IPS-20b (cell line): Measurements from ENCODE around the gene HSPBP1.

Experiments used
- H3K27ac ChIP-seq: one replicate; pipeline ENCODE4 v1.5.1; 2013; ENCODE audit warnings: low read length
- H3K27me3 ChIP-seq: 2 replicates; pipeline ENCODE4 v1.6.1; 2013; ENCODE audit warnings: mild to moderate bottlenecking, low read length, inconsistent platforms; ENCODE audit not compliant: insufficient read depth
- H3K36me3 ChIP-seq: 2 replicates; pipeline ENCODE4 v1.6.1; 2013; ENCODE audit warnings: low read depth, mild to moderate bottlenecking, inconsistent platforms, low read length, moderate library complexity; ENCODE audit not compliant: insufficient read depth
- H3K4me1 ChIP-seq: 2 replicates; pipeline ENCODE4 v1.6.1; 2013; ENCODE audit warnings: mild to moderate bottlenecking, control low read depth, inconsistent platforms, low read length, moderate library complexity; ENCODE audit not compliant: insufficient read depth
- H3K4me3 ChIP-seq: 2 replicates; pipeline ENCODE4 v1.5.1; 2013; ENCODE audit warnings: mild to moderate bottlenecking, low read length, inconsistent platforms
- H3K9ac ChIP-seq: 2 replicates; pipeline ENCODE4 v1.6.1; 2013; ENCODE audit warnings: low read depth, mild to moderate bottlenecking, inconsistent platforms, low read length, moderate library complexity
- H3K9me3 ChIP-seq: 2 replicates; pipeline ENCODE4 v1.6.1; 2013; ENCODE audit warnings: mild to moderate bottlenecking, low read depth, low read length, inconsistent platforms; ENCODE audit not compliant: insufficient read depth

Gene HSPBP1

GRCh38 chr19:55283548-55284377 lies 3.9 kb upstream of the HSPBP1 start, which contains the start of gene BRSK1:
TSS of gene BRSK1 (plus strand) at chr19:55283997. CDS start at chr19:55284443, 446 bp downstream.
- Histone ChIP-seq H3K36me3 (peaks cover 15% of the 10 kb centered on the region; the same call in 1 of the 2 replicates), H3K27ac (no peak within 1 kb of the TSS), H3K9me3 (no peaks in the 10 kb centered on the region), H3K9ac (peak within 1 kb of the TSS; percentile 73), H3K4me3 (peak within 1 kb of the TSS; percentile 65), H3K4me1 (peaks cover 5% of the 10 kb centered on the region; the same call in 1 of the 2 replicates), H3K27me3 (no peaks in the 10 kb centered on the region)

GRCh38 chr19:55279340-55279739 lies 570 bp downstream of the HSPBP1 start:
- Histone ChIP-seq H3K9me3 (no peaks in the 10 kb centered on the region), H3K4me3 (peak overlapping the region; percentile 90), H3K4me1 (peaks cover 5% of the 10 kb centered on the region; the same call in 1 of the 2 replicates), H3K27me3 (no peaks in the 10 kb centered on the region), H3K36me3 (peaks cover 10% of the 10 kb centered on the region; the same call in 1 of the 2 replicates), H3K9ac (peak overlapping the region; percentile 68), H3K27ac (no peak overlapping the region)

- no peak overlapping the region for H3K27ac ChIP-seq
- no peaks in the 10 kb centered on the region for H3K9me3 ChIP-seq
- H3K27me3 ChIP-seq: no peaks in the 10 kb centered on the region
- peak overlapping the region; percentile 90 for H3K4me3 ChIP-seq
- H3K4me1 ChIP-seq: peaks cover 5% of the 10 kb centered on the region; the same call in 1 of the 2 replicates
- peak overlapping the region; percentile 68; the same call in 1 of the 2 replicates for H3K9ac ChIP-seq
- H3K36me3 ChIP-seq: peaks cover 14% of the 10 kb centered on the region; the same call in 1 of the 2 replicates
Measured at GRCh38 chr19:55278391-55279135, 1.3 kb downstream of the HSPBP1 start.

GRCh38 chr19:55277494-55277893 lies 2.4 kb downstream of the HSPBP1 start:
- Histone ChIP-seq H3K27me3 (no peaks in the 10 kb centered on the region), H3K27ac (no peak overlapping the region), H3K9me3 (no peaks in the 10 kb centered on the region), H3K4me1 (peaks cover 5% of the 10 kb centered on the region; the same call in 1 of the 2 replicates), H3K4me3 (no peak overlapping the region), H3K36me3 (peaks cover 23% of the 10 kb centered on the region; the same call in 1 of the 2 replicates), H3K9ac (no peak overlapping the region)

GRCh38 chr19:55276720-55277430 lies 3.0 kb downstream of the HSPBP1 start:
- no peak overlapping the region for H3K9ac ChIP-seq
- no peak overlapping the region for H3K4me3 ChIP-seq
- no peaks in the 10 kb centered on the region for H3K27me3 ChIP-seq
- H3K9me3 ChIP-seq: no peaks in the 10 kb centered on the region
- H3K27ac ChIP-seq: no peak overlapping the region
- H3K4me1 ChIP-seq: peaks cover 5% of the 10 kb centered on the region; the same call in 1 of the 2 replicates
- H3K36me3 ChIP-seq: peaks cover 23% of the 10 kb centered on the region; the same call in 1 of the 2 replicates

GRCh38 chr19:55275851-55276719 lies 3.8 kb downstream of the HSPBP1 start:
- H3K9me3 ChIP-seq: no peaks in the 10 kb centered on the region
- peaks cover 23% of the 10 kb centered on the region; the same call in 1 of the 2 replicates for H3K36me3 ChIP-seq
- no peak overlapping the region for H3K27ac ChIP-seq
- no peak overlapping the region for H3K9ac ChIP-seq
- H3K4me1 ChIP-seq: peaks cover 5% of the 10 kb centered on the region; the same call in 1 of the 2 replicates
- H3K27me3 ChIP-seq: no peaks in the 10 kb centered on the region
- no peak overlapping the region for H3K4me3 ChIP-seq

- H3K4me1 ChIP-seq: no peaks in the 10 kb centered on the region
- H3K27me3 ChIP-seq: no peaks in the 10 kb centered on the region
- H3K9ac ChIP-seq: no peak overlapping the region
- no peak overlapping the region for H3K4me3 ChIP-seq
- no peak overlapping the region for H3K27ac ChIP-seq
- H3K36me3 ChIP-seq: peaks cover 23% of the 10 kb centered on the region; the same call in 1 of the 2 replicates
- H3K9me3 ChIP-seq: no peaks in the 10 kb centered on the region
Measured at GRCh38 chr19:55273978-55274707, 5.8 kb downstream of the HSPBP1 start.

- Histone ChIP-seq H3K27ac (no peak overlapping the region), H3K27me3 (no peaks in the 10 kb centered on the region)
Measured at GRCh38 chr19:55272142-55272541, 7.8 kb downstream of the HSPBP1 start.

GRCh38 chr19:55270172-55270942 lies 9.6 kb downstream of the HSPBP1 start:
- Histone ChIP-seq H3K9me3 (peaks cover 6% of the 10 kb centered on the region; the same call in 1 of the 2 replicates), H3K4me1 (no peaks in the 10 kb centered on the region), H3K4me3 (no peak overlapping the region), H3K27ac (no peak overlapping the region), H3K36me3 (peaks cover 13% of the 10 kb centered on the region; the same call in 1 of the 2 replicates), H3K9ac (no peak overlapping the region), H3K27me3 (no peaks in the 10 kb centered on the region)

More at GRCh38 chr19:55272142-55272541, 7.8 kb downstream of the HSPBP1 start:
- no peaks in the 10 kb centered on the region for H3K9me3 ChIP-seq
- no peaks in the 10 kb centered on the region for H3K4me1 ChIP-seq
- H3K4me3 ChIP-seq: no peak overlapping the region
- peaks cover 20% of the 10 kb centered on the region; the same call in 1 of the 2 replicates for H3K36me3 ChIP-seq
- H3K9ac ChIP-seq: no peak overlapping the region
